GM12878 (cell line): ENCODE measurements around the gene ATP6AP2. TPM values are rescaled to one million over a fixed set of nuclear protein-coding genes. Genes with fewer than 3 reads are reported as not detected.

Experiments used
- CHD2 ChIP-seq: IDR thresholded peaks from 2 replicates; pipeline ENCODE4 v1.6.1; 2011; ENCODE audit warnings: low read depth, low read length, improper control_type of control experiment, borderline replicate concordance
- FOXK2 ChIP-seq: fragments of 450-650 bp; IDR thresholded peaks from 2 replicates; pipeline ENCODE4 v1.6.1; 2017; ENCODE audit warnings: mild to moderate bottlenecking, moderate library complexity
- HDAC6 ChIP-seq: fragments of 200-600 bp; sonication (generic); IDR thresholded peaks from one replicate; pipeline ENCODE4 v1.8.0; 2017; ENCODE audit warnings: antibody characterized with exemption; ENCODE audit not compliant: unreplicated experiment
- NFYA ChIP-seq: IDR thresholded peaks from 2 replicates; pipeline ENCODE4 v1.6.1; 2011; ENCODE audit warnings: low read depth, mild to moderate bottlenecking, low read length, improper control_type of control experiment, borderline replicate concordance
- POLR2A ChIP-seq: IDR thresholded peaks from 2 replicates; pipeline ENCODE4 v1.6.1; 2011; ENCODE audit warnings: low read depth, mild to moderate bottlenecking, low read length
- RAD51 ChIP-seq: fragments of 450-650 bp; IDR thresholded peaks from 2 replicates; pipeline ENCODE4 v1.6.1; 2016; ENCODE audit warnings: moderate library complexity, mild to moderate bottlenecking, inconsistent platforms
- RUNX3 ChIP-seq: IDR thresholded peaks from 2 replicates; pipeline ENCODE4 v1.6.1; 2012; ENCODE audit warnings: low read length, inconsistent platforms
- SIX5 ChIP-seq: IDR thresholded peaks from 2 replicates; pipeline ENCODE4 v1.6.1; 2011; ENCODE audit warnings: mild to moderate bottlenecking, low read depth, low read length, moderate library complexity; ENCODE audit not compliant: severe bottlenecking
- SREBF2 ChIP-seq: IDR thresholded peaks from 2 replicates; pipeline ENCODE4 v1.6.1; 2012; ENCODE audit warnings: mild to moderate bottlenecking, low read length
- SUZ12 ChIP-seq: fragments of 200-600 bp; sonication (generic); IDR thresholded peaks from one replicate; pipeline ENCODE4 v1.6.1; 2018; ENCODE audit warnings: antibody characterized with exemption, mild to moderate bottlenecking; ENCODE audit not compliant: unreplicated experiment
- YBX1 ChIP-seq: fragments of 450-650 bp; IDR thresholded peaks from 2 replicates; pipeline ENCODE4 v1.6.1; 2016; ENCODE audit warnings: antibody characterized with exemption
- ZBED1 ChIP-seq: IDR thresholded peaks from 2 replicates; pipeline ENCODE4 v1.6.1; 2016; ENCODE audit warnings: borderline replicate concordance
- polyA plus RNA-seq, 11 experiments: library from polyadenylated mRNA; depleted of rRNA in 4 of 11; unstranded in 6 of 11; stranded (reverse) in 5 of 11; fragments of >200 nt; fragmentation: Nextera tagmentation in 4 of 11; fragmentation: Illumina TruSeq in 1 of 11; extraction: Ambion mirVana in 4 of 11; extraction: Trizol in 1 of 11; gene quantifications; 1 replicate in 1 of 11; 2 replicates in 10 of 11; pipeline versions ENCODE4 v1.2.1 to v1.2.3, GENCODE V29; 2011 to 2016; ENCODE audit warnings: inconsistent platforms in 2 of 11, missing spikeins in 2 of 11, low read depth in 1 of 11
- total RNA-seq, 4 experiments: library from RNA; depleted of rRNA in 3 of 4; stranded (reverse); fragments of >200 nt in 3 of 4; fragmentation: Illumina TruSeq in 1 of 4; extraction: Trizol in 1 of 4; gene quantifications; 2 replicates each; pipeline versions ENCODE4 v1.2.1 to v1.2.3, GENCODE V29; 2013 to 2021
- TF ChIP-seq, protein P1 (sequence below): IDR thresholded peaks from 2 replicates; pipeline ENCODE4 v1.6.1; 2012; ENCODE audit warnings: low read depth, low read length, improper control_type of control experiment
- TF ChIP-seq, protein P2 (sequence below): fragments of 150-350 bp; IDR thresholded peaks from 2 replicates; pipeline ENCODE4 v1.6.1; 2016; ENCODE audit warnings: low read depth, low read length
- TF ChIP-seq, protein P3 (sequence below): fragments of 450-650 bp; IDR thresholded peaks from 2 replicates; pipeline ENCODE4 v1.6.1; 2017; ENCODE audit warnings: mild to moderate bottlenecking, moderate library complexity
- TF ChIP-seq, protein P4 (sequence below): fragments of 450-650 bp; IDR thresholded peaks from 2 replicates; pipeline ENCODE4 v1.6.1; 2016; ENCODE audit warnings: mild to moderate bottlenecking
- TF ChIP-seq, protein P5 (sequence below): fragments of 450-650 bp; IDR thresholded peaks from 2 replicates; pipeline ENCODE4 v1.6.1; 2017; ENCODE audit warnings: antibody characterized with exemption, mild to moderate bottlenecking, moderate library complexity

The ATP6AP2 gene
- total and polyA plus RNA-seq, 10 of the 15 experiments (the other 5 are each of a cell fraction or from before 2014, with no cell fraction given) = 36.3 to 141 (median 56.0) TPM

DNA sequence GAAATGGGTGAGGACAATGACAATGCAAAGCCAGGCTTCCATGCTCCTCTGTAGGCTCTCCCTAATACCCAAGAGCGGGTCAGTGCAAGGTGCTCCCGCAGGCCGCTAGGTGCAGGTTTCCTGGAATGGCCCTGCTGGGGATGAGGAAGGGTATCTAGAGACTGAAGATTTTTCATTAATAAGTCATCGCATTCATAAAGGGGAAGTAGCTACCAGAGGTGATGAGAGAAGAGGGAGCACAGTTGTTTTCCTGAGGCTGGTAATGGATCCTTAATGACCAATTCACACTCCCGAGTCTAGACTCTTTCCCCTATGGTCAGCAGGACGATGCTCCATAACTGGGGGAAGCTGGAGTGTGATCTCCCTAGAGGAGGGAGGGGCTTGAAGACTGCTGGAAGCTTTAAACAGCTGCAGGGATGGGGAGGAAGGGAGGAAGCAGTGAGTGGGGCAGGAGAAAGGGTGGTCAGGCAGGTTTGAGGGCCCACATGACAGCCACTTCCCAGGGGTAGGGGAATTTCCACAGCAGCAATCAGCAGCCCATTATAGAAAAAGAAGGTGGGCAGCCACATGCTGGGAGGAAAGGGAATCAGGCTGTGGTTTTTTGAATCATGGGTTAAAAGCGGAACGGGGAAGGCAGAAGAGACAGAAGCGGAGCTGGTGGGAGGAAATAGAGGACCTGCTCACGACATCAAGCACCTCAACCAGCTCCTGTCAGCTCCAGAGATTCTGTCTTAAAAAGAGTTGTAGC is 10.2 kb upstream of the ATP6AP2 start (continued):
- TF ChIP-seq POLR2A = peak; percentile 20; the same call in 1 of the 2 replicates
- TF ChIP-seq, protein P1, sequence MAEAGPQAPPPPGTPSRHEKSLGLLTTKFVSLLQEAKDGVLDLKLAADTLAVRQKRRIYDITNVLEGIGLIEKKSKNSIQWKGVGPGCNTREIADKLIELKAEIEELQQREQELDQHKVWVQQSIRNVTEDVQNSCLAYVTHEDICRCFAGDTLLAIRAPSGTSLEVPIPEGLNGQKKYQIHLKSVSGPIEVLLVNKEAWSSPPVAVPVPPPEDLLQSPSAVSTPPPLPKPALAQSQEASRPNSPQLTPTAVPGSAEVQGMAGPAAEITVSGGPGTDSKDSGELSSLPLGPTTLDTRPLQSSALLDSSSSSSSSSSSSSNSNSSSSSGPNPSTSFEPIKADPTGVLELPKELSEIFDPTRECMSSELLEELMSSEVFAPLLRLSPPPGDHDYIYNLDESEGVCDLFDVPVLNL = no peak
- no peak for TF ChIP-seq SREBF2
- TF ChIP-seq SIX5 = no peak
- TF ChIP-seq CHD2 = no peak
- TF ChIP-seq RUNX3 = peak; percentile 94
- TF ChIP-seq RAD51 = no peak; the same call in 1 of the 2 replicates
- TF ChIP-seq YBX1 = no peak
- TF ChIP-seq, protein P2, sequence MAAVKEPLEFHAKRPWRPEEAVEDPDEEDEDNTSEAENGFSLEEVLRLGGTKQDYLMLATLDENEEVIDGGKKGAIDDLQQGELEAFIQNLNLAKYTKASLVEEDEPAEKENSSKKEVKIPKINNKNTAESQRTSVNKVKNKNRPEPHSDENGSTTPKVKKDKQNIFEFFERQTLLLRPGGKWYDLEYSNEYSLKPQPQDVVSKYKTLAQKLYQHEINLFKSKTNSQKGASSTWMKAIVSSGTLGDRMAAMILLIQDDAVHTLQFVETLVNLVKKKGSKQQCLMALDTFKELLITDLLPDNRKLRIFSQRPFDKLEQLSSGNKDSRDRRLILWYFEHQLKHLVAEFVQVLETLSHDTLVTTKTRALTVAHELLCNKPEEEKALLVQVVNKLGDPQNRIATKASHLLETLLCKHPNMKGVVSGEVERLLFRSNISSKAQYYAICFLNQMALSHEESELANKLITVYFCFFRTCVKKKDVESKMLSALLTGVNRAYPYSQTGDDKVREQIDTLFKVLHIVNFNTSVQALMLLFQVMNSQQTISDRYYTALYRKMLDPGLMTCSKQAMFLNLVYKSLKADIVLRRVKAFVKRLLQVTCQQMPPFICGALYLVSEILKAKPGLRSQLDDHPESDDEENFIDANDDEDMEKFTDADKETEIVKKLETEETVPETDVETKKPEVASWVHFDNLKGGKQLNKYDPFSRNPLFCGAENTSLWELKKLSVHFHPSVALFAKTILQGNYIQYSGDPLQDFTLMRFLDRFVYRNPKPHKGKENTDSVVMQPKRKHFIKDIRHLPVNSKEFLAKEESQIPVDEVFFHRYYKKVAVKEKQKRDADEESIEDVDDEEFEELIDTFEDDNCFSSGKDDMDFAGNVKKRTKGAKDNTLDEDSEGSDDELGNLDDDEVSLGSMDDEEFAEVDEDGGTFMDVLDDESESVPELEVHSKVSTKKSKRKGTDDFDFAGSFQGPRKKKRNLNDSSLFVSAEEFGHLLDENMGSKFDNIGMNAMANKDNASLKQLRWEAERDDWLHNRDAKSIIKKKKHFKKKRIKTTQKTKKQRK = no peak
- TF ChIP-seq, protein P3, sequence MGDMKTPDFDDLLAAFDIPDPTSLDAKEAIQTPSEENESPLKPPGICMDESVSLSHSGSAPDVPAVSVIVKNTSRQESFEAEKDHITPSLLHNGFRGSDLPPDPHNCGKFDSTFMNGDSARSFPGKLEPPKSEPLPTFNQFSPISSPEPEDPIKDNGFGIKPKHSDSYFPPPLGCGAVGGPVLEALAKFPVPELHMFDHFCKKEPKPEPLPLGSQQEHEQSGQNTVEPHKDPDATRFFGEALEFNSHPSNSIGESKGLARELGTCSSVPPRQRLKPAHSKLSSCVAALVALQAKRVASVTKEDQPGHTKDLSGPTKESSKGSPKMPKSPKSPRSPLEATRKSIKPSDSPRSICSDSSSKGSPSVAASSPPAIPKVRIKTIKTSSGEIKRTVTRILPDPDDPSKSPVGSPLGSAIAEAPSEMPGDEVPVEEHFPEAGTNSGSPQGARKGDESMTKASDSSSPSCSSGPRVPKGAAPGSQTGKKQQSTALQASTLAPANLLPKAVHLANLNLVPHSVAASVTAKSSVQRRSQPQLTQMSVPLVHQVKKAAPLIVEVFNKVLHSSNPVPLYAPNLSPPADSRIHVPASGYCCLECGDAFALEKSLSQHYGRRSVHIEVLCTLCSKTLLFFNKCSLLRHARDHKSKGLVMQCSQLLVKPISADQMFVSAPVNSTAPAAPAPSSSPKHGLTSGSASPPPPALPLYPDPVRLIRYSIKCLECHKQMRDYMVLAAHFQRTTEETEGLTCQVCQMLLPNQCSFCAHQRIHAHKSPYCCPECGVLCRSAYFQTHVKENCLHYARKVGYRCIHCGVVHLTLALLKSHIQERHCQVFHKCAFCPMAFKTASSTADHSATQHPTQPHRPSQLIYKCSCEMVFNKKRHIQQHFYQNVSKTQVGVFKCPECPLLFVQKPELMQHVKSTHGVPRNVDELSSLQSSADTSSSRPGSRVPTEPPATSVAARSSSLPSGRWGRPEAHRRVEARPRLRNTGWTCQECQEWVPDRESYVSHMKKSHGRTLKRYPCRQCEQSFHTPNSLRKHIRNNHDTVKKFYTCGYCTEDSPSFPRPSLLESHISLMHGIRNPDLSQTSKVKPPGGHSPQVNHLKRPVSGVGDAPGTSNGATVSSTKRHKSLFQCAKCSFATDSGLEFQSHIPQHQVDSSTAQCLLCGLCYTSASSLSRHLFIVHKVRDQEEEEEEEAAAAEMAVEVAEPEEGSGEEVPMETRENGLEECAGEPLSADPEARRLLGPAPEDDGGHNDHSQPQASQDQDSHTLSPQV = no peak
- TF ChIP-seq, protein P4, sequence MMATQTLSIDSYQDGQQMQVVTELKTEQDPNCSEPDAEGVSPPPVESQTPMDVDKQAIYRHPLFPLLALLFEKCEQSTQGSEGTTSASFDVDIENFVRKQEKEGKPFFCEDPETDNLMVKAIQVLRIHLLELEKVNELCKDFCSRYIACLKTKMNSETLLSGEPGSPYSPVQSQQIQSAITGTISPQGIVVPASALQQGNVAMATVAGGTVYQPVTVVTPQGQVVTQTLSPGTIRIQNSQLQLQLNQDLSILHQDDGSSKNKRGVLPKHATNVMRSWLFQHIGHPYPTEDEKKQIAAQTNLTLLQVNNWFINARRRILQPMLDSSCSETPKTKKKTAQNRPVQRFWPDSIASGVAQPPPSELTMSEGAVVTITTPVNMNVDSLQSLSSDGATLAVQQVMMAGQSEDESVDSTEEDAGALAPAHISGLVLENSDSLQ = no peak
- TF ChIP-seq HDAC6 = no peak
- no peak for TF ChIP-seq ZBED1
- no peak for TF ChIP-seq SUZ12
- TF ChIP-seq, protein P5, sequence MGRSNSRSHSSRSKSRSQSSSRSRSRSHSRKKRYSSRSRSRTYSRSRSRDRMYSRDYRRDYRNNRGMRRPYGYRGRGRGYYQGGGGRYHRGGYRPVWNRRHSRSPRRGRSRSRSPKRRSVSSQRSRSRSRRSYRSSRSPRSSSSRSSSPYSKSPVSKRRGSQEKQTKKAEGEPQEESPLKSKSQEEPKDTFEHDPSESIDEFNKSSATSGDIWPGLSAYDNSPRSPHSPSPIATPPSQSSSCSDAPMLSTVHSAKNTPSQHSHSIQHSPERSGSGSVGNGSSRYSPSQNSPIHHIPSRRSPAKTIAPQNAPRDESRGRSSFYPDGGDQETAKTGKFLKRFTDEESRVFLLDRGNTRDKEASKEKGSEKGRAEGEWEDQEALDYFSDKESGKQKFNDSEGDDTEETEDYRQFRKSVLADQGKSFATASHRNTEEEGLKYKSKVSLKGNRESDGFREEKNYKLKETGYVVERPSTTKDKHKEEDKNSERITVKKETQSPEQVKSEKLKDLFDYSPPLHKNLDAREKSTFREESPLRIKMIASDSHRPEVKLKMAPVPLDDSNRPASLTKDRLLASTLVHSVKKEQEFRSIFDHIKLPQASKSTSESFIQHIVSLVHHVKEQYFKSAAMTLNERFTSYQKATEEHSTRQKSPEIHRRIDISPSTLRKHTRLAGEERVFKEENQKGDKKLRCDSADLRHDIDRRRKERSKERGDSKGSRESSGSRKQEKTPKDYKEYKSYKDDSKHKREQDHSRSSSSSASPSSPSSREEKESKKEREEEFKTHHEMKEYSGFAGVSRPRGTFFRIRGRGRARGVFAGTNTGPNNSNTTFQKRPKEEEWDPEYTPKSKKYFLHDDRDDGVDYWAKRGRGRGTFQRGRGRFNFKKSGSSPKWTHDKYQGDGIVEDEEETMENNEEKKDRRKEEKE = no peak
- no peak for TF ChIP-seq NFYA
- no peak for TF ChIP-seq FOXK2
